D721Med (cell line): Measurements from ENCODE around the gene INF2.

Experiments
- DNase-seq: peaks from one replicate; pipeline ENCODE4 v3.0.0; 2011; ENCODE audit warnings: low spot score; ENCODE audit not compliant: insufficient read length
- FAIRE-seq: peaks from 2 replicates; lab custom pipeline; 2011; peaks lifted over from hg19 to GRCh38; lab: Jason Lieb, UNC
- CTCF ChIP-seq: IDR thresholded peaks from 2 replicates; pipeline ENCODE4 v1.5.1; 2012; ENCODE audit warnings: mild to moderate bottlenecking, control low read depth; ENCODE audit not compliant: insufficient read depth; ENCODE audit errors: missing control alignments

INF2 gene

DNA sequence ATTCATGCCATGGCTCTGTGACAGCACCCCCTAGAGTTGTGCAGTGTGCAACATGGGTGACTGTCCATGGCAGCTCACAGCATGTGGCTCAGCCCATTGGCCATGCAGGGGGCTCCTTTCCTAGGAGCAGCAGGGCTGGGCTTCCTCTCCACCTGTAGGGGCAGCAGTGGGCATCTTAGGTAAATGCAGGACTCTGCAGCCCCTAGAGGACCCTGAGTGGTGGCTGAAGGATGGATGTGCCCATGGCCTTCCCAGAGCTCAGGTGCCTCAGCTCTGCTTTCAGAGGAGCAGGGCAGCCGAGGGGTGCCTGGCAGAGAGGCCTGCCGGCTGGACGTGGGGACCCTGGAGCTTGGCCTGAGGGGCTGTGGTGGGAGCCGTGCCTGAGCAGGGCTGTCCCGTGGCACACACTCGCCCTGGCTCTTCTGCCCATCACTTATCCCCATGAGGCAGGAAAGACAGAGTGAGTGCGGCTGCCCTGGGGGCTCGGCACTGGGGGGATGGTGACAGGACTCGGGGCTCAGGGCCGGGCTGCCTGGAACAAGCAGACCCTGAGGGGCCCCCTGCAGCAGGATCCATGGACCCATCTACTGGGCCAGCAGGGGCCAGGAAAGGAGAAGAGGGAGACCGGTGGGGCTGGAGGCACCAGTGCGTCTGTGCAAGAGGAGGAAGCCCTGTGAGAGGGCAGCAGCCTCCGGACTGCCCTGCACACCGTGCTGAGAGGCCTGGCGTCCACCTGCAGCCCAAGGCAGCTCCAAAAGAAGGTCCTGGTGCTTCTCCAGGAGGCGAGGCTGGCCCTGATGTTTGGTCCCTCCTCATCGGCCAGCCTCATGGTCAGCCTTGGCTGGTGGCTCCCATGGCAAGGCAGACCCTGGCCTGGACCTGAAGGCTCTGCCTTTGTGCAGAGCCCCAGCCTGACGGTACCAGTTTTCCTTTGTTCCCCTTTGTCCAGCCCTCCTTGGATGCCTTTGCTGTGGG is 42.2 kb downstream of the INF2 start:
- FAIRE-seq, result no peak
- DNase-seq, result no peak
- TF ChIP-seq CTCF, result peak; percentile 9

GRCh38 chr14:104732355-104732804 is 43.0 kb downstream of the INF2 start:
- TF ChIP-seq CTCF, result no peak
- FAIRE-seq (no peak), DNase-seq (no peak)

GRCh38 chr14:104732931-104733681 is 43.7 kb downstream of the INF2 start:
- no peak for FAIRE-seq
- DNase-seq, result no peak

GRCh38 chr14:104734051-104734587 is 44.7 kb downstream of the INF2 start:
- TF ChIP-seq CTCF, result no peak
- DNase-seq, result no peak
- FAIRE-seq, result no peak

More at GRCh38 chr14:104732931-104733681, 43.7 kb downstream of the INF2 start:
- no peak for TF ChIP-seq CTCF

- no peak for DNase-seq
- no peak for FAIRE-seq
- TF ChIP-seq CTCF, result no peak
These were observed 45.2 kb downstream of the INF2 start for GRCh38 chr14:104734601-104734990.

DNA sequence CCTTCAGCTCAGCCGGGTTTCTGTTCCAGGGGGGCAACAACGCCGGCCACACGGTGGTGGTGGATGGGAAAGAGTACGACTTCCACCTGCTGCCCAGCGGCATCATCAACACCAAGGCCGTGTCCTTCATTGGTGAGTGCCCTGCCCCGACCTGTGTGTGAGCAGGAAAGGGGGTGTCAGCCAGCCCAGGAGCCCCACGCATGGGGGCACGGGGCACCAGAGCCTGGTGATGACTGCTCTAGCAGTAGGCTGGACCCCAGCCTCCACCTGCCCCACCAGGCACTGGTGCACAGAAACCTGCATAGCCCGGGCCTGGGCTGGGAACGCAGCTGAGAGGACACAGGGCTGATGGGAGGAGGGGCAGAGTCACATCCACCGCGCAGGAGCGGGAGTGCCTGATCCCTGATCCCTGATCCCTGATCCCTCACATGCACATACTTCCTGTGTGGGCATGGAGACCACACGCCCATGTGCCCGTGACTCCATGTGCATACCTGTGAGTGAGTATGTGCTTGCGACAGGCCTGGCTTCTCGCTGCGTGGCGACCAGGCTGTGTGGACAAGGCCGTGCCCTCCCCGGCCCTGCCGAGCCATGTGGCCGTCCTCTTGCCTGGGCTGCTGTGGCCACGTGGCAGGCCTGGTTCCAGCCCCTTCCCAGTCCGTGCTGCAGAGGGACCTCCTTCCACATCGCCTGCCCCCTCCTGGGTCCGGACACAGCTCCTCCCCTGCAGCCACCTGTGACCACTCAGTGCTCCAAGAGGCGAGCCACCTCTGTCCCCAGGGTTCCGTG is 45.8 kb downstream of the INF2 start:
- TF ChIP-seq CTCF, result no peak
- DNase-seq (no peak), FAIRE-seq (no peak)
